NCI-H2081 (cell line): Measurements from ENCODE around the gene BCLAF1.
"Not testable (repeated sequence)": the region's sequence is repeated elsewhere in the genome, so short reads cannot be mapped to it uniquely, and the experiment has no call there.

Source experiments
- DNase-seq, 2 experiments: peaks; one replicate each; lab custom pipeline; 2025; lab: John Stamatoyannopoulos, UW

BCLAF1 gene

DNA sequence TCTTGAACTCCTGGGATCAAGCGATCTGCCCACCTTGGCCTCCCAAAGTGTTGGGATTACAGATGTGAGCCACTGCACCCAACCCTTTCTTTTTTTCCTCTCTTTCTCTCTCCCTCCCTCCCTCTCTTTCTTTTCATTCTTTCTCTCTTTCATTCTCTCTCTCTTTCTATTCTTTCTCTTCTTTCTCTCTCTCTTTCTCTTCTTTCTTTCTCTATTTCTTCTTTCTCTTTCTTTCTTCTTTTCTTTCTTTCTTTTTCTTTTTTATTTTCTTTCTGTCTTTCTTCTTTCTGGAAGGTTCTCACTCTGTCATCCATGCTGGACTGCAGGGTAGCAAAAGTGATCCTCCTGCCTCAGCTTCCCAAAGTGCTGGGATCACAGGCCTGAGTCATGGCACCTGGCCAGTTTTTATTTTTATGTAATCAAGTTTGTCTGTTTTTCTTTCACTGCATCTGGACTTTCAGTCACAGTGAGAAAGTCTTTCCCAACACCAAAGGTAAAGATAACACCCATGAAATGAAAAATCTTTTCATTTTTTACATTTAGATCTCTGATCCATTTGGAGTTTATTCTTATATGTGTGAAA, 20.2 kb upstream of the BCLAF1 start:
- no peak for DNase-seq

DNA sequence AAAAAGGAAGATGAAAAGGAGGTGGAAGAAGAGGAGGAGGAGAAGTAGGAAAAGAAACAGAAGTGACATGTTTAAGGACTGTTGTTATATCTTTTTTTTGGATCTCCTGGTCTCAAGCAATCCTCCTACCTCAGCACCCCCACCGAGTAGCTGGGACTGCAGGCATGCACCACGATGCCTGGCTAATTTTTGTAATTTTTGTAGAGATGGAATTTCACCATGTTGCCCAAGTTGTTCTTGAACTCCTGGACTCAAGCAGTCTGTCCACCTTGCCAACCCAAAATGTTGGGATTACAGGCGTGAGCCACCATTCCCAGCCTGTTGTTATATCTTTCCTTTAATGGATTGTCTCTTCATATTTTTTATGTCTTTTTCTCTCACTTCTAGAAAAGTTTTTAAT, 19.5 kb upstream of the BCLAF1 start:
- DNase-seq = no peak

DNA sequence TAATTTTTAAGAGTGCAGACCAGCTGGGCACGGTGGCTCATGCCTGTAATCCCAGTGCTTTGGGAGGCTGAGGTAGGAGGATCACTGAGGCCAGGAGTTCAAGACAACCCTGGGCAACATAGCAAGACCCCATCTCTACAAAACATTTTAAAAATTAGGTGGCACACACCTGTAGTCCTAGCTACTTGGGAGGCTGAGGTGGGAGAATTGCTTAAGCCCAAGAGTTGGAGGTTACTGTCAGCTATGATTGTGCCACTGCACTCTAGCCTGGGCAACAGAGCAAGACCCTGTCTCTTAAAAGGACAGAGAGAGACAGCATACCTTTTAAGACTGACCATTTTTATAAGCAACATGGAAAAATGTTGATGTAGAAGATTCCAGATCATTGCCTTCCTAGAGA, 18.8 kb upstream of the BCLAF1 start:
- DNase-seq = not testable (repeated sequence)

DNA sequence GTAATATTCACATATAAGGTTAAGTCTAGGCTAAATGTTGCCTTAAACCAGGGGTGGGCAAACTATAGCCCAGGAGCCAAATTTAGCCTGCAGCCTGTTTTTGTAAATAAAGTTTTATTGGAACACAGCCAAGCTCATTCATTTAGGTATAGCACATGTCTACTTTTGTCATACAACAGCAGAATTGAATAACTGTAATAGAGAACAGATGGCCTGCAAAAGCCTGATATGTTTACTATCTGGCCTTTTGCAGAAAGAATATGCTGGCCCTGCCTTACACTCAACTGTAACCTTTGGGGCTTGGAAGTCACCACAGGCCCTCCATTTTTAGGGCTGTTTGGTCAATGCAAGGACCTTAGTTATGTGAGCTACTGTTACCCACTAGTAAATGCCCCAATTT, 17.7 kb upstream of the BCLAF1 start:
- DNase-seq = peak in 1 of 2 experiments; percentile 18

DNA sequence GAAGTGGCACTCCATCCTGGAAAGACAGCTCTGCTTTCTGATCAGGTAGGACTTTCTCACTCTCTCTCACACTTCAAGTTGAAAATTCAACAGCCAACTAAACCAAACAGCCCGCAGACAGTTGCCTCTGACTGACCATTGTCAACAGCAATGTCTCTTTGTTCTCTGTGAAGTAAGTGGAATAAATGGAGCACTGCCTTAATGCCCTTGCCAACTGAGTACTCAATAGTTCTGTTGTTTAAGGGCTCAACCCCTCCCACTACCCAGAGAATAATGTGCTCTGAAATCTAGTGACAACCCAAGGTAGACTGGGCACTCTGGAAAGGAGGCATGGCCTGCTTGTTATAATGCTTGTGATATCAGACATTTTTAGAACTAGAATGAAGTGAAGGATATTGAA, 16.8 kb upstream of the BCLAF1 start:
- no peak for DNase-seq

DNA sequence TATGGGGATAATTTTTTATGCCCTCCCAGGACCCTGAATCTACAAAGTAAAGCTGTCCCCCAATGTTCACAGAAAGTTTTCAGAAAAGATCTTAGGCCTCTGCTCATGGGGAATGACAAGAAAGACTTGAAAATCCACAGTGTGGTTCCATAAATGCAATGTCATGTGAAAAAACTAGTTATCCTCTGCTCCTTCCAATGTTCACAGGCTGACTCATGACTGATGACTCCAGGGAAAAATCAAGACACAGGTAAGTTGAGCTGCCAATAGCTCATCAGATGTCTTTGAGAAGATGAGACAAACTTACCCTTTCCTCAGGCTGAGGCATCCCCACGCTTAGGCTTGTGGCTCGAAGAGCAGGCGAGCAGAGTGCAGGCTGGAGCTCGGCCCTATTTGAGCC, 14.8 kb upstream of the BCLAF1 start:
- DNase-seq = no peak

DNA sequence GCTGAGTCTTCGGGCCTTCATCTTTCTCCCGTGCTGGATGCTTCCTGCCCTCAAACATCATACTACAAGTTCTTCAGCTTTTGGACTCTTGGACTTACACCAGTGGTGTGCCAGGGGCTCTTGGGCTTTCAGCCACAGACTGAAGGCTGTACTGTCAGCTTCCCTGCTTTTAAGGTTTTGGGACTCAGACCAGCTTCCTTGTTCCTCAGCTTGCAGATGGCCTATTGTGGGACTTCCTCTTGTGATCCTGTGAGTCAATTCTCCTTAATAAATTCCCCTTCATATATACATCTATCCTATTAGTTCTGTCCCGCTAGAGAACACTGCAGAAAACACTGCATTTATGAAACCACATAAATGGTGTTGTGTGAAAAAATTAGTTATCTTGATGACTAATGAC, 13.9 kb upstream of the BCLAF1 start:
- DNase-seq = no peak

DNA sequence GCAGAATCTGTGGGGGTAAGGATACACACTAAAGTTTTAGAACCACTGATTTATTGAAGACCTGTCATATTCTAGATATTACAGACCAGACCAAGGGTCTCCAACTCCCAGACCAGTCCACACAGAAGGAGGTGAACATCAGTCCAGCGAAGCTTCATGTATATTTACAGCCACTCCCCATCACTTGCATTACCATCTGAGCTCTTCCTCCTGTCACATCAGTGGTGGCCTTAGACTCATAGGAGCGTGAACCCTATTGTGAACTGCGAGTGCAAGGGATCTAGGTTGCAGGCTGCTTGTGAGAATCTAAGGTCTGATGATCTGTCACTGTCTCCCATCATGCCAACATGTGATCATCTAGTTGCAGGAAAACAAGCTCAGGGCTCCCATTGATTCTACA, 5.0 kb upstream of the BCLAF1 start:
- no peak for DNase-seq

DNA sequence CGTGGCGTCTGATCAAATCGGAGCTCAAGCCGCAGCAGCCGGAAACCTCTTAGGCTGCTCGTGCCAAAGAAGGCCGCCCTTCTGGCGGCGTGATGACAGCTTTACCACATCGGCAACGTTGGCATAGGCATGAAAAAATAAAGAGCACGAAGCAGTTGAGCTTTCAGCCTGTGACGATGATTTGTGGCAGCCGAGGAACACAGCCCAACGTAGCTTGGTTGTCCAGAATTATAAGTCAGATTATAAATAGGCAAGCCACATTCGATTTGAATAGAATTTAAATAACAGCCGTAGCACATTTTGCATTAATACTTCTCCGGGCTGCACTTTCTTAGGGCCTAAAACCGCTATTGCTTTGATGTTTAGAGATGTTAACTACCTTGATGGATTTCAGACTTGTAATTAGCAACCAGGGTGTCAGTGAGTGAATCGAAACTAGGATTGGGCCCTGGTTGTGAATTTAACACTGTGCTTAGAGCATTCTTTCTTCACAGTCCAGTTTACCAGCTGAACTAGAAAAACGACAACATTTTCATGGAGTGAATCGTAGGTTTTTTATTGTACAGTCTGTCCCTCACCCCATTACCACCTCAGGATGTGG, 864 bp upstream of the BCLAF1 start:
- peak; percentile 68 to 87 for DNase-seq

DNA sequence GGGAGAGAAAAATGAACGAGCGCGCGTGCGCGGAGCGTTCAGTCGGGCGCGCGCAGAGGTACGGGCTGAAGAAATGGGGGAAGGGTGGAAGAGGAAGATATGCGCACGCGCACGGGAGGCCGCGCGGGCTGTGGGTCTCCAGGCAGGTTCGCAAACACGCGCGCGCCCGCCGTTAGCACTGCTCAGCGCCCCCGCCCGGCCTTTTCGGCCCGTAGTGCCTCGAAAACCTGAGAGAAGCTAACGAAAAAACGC, 393 bp downstream of the BCLAF1 start:
- peak; percentile 85 to 86 for DNase-seq

DNA sequence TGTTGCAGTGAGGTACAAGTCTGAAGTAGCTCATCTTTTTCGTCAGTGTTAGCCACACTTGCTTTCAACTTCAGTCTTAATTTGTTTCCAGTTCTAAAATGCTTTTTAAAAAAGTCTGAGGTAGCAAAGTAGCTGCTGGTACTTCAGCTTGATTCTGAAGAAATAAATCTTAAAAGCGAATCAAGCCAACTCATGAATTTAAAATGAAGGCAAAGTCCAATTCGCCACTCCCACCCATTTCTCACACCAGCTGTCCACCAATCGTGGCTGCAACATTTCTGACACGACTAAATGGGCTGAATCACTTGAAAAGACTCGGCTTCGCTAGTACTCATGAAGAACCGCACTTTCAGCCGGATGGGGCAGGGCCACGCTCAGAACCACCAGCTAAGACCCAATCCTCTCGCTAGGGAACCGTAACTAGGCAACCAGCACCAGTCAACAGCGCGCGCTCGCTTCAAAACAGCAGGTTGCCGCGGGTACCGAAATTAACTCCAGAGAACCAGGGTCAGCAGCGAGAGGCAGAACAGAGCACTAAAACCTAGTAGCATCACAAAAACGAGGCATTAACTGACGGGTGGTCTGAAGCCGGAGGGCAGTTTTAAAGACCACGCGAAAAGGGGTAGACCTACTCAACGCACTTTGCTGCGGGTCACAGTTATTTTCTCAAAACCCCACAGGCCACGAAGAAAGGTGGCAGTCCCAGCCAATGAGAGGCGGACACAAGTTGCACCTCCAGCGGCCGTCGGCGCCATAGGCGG, 900 bp downstream of the BCLAF1 start:
- peak; percentile 57 to 70 for DNase-seq

DNA sequence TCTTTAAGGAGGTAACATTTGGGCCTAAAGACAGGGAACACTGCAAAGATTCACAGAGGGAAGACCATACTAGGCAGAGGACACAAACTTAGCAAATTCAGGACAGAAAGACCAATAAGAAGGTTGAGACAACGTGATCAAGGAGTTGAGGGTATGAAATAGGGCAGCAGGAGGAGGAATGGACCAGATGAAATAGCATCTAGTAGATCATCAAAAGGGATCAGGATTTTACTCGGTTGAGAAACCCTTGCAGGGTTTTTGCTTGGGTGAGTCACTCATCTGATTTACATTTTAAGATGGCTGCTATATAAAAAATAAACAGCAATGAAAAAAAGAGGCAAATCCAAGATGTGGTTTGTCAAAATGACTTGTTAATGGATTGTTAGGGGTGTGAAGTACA, 4.7 kb downstream of the BCLAF1 start:
- no peak for DNase-seq

DNA sequence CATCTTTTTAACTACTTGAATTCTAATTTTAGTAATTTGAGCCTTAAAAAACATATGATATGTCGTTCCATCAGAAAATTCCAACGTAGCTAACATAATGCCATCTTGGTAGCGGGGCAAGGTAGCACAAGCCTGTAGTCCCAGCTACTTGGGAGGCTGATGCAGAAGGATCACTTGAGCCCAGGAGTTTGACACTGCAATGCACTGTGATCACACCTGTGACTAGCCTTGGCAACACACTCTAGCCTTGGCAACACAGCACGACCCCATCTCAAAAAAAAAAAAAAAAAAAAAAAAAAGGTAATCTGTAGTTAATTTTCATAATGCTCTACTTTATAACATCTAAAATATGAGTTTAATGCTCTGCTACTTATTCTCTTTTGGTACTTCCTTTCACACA, 6.7 kb downstream of the BCLAF1 start:
- no peak for DNase-seq

DNA sequence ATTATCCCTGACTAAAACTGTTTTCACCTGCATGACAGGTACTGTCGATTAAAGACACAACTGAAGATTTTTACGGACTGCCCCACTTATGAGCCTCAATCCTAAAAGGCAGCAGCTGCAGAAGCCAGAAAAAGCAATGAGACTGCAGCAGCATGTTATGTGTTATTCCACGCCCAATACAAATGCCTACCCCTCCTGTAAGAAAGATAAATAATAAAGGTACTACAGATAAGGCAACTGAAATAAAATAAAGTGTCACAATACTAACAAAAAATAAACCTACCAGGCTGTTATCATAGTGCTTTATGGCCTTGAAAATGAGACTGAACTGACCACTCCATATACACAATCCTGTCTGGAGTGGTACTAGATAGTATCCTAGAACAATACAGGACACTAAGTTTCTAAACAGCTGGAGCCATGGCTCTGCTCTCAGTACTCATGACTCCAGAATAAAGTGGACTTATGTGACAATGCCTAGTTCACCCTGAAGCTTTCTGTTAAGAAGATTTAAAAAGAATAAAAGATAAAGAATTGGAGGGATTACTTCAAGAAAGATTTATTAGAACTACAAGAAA, 9.5 kb downstream of the BCLAF1 start:
- no peak for DNase-seq

DNA sequence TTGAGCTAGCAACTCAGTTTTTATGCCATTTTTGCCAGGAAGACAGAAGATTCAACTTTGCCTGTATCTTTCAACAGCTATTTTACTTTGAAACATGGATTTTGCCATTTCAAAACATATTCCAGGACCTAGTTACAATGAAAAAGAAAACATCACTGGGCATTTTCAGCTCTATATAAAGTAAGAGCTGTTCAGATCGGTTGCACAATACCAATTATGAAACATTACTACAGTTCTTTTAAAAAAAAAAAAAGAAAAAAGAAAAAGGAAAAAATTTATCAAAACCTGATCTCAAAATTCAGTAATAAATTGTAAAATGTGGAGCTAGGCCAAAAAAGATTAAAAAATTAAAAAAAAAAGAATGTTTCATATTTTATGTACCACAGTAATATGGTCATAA, 15.6 kb downstream of the BCLAF1 start:
- no peak for DNase-seq

DNA sequence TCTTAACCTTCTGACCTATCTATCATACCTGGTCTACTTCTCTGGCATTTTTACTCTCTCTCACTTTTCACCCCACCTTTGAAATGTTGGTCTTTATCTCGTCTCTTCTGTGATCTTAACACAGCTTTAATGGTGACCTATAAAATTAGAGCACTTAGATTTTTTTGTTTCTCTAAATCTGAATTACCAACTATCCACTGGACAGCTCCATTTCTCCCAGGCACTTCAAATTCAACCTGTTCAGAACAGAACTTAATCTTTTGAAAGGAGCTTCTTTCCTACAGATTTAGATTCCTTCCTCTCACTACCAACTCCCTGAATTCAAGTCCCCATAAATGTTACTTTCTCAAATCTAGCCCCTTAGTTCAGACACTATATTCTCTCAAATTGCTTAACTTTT, 24.5 kb downstream of the BCLAF1 start:
- no peak for DNase-seq

DNA sequence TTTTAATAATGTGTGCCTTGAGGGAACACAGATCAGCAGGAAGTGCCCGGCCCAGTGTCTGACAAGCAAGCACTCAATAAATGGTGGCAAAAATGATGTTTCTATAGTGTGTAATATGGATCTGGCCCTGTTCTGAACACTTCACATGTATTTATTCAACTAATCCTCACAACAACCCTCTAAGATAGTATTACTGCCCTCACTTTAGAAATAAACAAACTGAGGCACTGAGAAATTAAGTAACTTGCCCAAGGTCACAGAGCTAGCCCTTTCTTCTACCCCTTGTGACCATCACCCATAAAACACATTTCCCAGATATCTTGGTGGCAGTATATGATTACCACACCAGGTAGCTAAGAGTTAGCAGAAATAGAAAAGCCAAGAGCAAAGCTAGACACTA, 26.7 kb downstream of the BCLAF1 start:
- DNase-seq = no peak

DNA sequence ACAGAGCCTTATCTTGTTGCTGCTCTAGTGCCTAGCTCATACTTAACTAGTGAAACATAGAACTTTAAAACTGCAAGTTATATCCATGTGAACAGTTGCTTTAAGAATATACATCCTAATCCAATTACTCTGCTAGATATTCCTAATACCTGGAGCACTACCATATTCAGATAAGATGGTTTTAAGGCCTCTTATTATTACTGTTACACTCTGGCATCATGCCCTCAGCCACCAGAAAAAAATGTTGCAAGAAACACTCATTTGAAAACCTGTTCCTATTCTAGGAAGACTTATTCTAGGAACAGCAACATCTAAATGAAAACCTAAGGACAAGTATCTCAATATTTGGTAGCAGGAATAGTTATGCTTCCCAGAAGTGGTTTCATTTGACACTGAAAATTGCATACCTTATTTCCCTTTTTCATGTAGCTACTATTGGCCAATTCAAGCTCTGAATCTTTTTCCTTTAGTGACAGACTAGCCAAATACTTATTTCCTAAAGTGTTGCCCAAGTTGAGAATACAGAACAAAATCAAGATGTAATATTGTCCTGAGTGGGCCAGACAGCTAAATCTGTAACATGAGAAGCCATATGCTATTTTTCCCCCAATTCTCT, 34.7 kb downstream of the BCLAF1 start:
- no peak for DNase-seq

DNA sequence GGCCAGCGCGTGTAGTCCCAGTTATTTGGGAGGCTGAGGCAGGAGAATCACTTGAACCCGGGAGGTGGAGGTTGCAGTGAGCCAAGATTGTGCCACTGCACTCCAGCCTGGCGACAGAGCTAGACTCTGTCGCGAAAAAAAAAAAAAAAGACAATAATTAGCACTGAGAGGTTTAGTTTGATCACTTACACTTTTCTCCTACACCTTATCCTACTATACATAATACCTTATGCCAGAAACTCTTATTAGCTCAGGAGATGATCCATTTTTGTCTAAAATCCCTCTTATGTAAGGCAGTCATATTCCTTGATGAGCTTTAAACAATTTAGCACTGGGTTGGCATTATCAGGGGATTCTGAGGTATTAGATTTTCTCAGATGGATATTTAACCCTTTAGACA, 35.9 kb downstream of the BCLAF1 start:
- no peak for DNase-seq

DNA sequence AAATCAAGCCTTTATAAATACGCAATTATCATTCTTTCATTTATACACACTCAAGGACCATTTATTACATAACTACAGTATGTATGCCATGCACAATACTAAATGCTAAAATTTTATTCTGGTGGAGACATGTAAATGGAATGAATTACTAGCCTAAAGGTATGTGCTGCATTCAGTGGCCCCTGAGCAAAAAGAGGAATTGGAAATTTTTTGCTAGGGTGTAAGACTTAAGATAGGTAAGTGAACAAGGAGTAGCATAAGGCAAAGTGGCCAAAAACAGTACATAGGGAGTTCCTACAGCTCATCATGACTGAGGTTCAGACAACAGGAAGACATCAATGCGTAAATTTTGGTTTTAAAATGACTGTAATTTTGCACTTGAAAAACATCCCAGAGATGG, 37.2 kb downstream of the BCLAF1 start:
- no peak for DNase-seq

DNA sequence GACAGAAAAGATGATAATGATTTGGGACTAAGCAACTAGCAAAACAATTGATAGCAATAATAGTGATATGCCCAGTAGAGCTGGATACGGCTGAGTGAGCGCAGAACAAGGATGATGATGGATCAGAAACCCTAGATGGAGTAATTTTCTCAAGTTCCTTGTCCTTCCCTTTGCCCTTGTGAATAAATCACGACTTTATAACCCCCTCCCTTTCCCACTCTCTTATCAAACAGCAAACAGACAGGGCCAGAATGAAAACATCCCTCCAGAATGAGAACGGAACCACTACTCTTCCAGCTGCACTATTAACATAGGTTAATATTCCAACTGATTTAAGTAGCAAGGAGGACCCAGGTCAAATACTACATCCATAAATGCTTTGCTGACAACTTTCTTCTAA, 38.3 kb downstream of the BCLAF1 start:
- DNase-seq = no peak

DNA sequence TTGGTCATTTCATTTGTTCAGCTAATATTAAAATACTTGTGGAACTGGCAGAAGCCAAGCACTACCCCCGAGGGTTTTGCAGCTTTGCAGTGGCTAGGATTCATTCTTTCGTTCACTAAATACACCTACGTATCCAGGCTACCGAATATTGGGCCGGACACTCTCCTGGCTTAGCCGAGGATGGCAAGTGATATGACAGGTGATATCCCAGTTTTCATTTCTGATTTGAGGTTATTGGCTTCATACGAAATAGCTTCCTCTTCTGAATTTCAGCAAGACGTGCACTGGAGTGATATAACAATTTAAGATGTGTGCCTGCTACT, 39.0 kb downstream of the BCLAF1 start:
- DNase-seq = no peak
